SU-DHL-6 (cell line): Measurements from ENCODE around the gene MARK3.

Source experiments
- H2AFZ ChIP-seq: fragments of 200-600 bp; sonication (generic); 2 replicates; pipeline ENCODE4 v1.6.1; 2014; ENCODE audit warnings: low read depth, mild to moderate bottlenecking, moderate library complexity, mixed read lengths, antibody characterized with exemption, low read length; ENCODE audit not compliant: severe bottlenecking
- H3F3A ChIP-seq: fragments of 200-600 bp; shearing (Covaris generic); 2 replicates; pipeline ENCODE4 v1.6.0; 2016; ENCODE audit warnings: antibody characterized with exemption, mild to moderate bottlenecking; ENCODE audit not compliant: insufficient read depth
- H3K27ac ChIP-seq: fragments of 200-600 bp; sonication (generic); 2 replicates; pipeline ENCODE4 v1.5.1; 2016; ENCODE audit warnings: low read depth, mild to moderate bottlenecking, low read length, moderate library complexity, mixed read lengths
- H3K27me3 ChIP-seq: fragments of 200-600 bp; sonication (generic), shearing (Covaris generic); 2 replicates; pipeline ENCODE4 v1.6.0; 2014; ENCODE audit warnings: mild to moderate bottlenecking, low read length
- H3K36me3 ChIP-seq: fragments of 200-600 bp; sonication (generic); 2 replicates; pipeline ENCODE4 v1.6.1; 2014; ENCODE audit warnings: mild to moderate bottlenecking, low read length, mixed read lengths
- H3K4me2 ChIP-seq: fragments of 300-600, 200-600 bp; shearing (Covaris generic), sonication (generic); 2 replicates; pipeline ENCODE4 v1.6.0; 2014; ENCODE audit warnings: low read length, low read depth, mild to moderate bottlenecking; ENCODE audit not compliant: poor library complexity, severe bottlenecking
- H3K4me3 ChIP-seq: fragments of 200-600 bp; sonication (generic); 2 replicates; pipeline ENCODE4 v1.5.1; 2014; ENCODE audit warnings: antibody characterized with exemption, low read length, mild to moderate bottlenecking, mixed read lengths; ENCODE audit not compliant: insufficient read depth, poor library complexity, severe bottlenecking
- H3K79me2 ChIP-seq: fragments of 200-600 bp; sonication (generic); 2 replicates; pipeline ENCODE4 v1.6.1; 2014; ENCODE audit warnings: mild to moderate bottlenecking, low read length, moderate library complexity; ENCODE audit not compliant: insufficient read depth
- H3K9ac ChIP-seq: fragments of 200-600 bp; sonication (generic); 2 replicates; pipeline ENCODE4 v1.7.0; 2014; ENCODE audit warnings: mild to moderate bottlenecking, low read length
- H3K9me2 ChIP-seq: fragments of 200-600 bp; sonication (generic); replicated peaks from 2 replicates; pipeline ENCODE4 v1.6.1; 2014; ENCODE audit warnings: low read length; ENCODE audit not compliant: insufficient read depth
- H3K9me3 ChIP-seq: fragments of 200-600 bp; sonication (generic); 2 replicates; pipeline ENCODE4 v1.6.1; 2014; ENCODE audit warnings: low read length, mixed read lengths; ENCODE audit not compliant: insufficient read depth
- H4K20me1 ChIP-seq: fragments of 200-600 bp; sonication (generic); 2 replicates; pipeline ENCODE4 v1.6.1; 2014; ENCODE audit warnings: low read depth, mild to moderate bottlenecking, antibody characterized with exemption, low read length, moderate library complexity, mixed read lengths
- EZH2phosphoT487 ChIP-seq: fragments of 200-600 bp; sonication (generic), shearing (Covaris generic); conservative IDR thresholded peaks from 2 replicates; pipeline ENCODE4 v1.6.1; 2018; ENCODE audit warnings: mild to moderate bottlenecking, antibody characterized with exemption, low read length, moderate library complexity, mixed read lengths
- TF ChIP-seq, protein P1 (sequence below): fragments of 200-600 bp; sonication (generic); IDR thresholded peaks from one replicate; pipeline ENCODE4 v1.5.1; 2017; ENCODE audit warnings: antibody characterized with exemption, mild to moderate bottlenecking, low read length, moderate library complexity; ENCODE audit not compliant: insufficient read depth, poor library complexity, severe bottlenecking

MARK3 gene

DNA sequence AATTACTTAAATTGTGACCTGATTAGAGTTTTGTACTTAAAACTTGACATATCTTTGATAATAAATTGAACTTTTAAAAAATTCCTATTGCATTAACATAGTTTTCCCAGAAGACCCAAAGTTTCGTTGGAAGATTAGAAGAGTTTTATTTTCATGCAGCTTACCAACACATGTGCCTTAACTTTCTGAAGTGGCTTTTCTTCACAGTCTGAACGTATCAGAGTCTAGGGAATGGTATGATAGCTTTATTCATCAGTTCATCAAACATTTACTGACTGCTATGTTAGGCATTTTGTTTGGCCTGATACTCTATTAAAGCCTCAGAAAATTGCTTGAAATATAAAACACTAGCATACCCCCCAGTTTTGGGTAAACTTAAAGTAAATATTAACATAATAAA is 65.2 kb downstream of the MARK3 start:
- no peak overlapping the region for H2AFZ ChIP-seq
- no peak overlapping the region for H3K27ac ChIP-seq
- H3K4me3 ChIP-seq: no peak overlapping the region
- TF ChIP-seq, protein P1, sequence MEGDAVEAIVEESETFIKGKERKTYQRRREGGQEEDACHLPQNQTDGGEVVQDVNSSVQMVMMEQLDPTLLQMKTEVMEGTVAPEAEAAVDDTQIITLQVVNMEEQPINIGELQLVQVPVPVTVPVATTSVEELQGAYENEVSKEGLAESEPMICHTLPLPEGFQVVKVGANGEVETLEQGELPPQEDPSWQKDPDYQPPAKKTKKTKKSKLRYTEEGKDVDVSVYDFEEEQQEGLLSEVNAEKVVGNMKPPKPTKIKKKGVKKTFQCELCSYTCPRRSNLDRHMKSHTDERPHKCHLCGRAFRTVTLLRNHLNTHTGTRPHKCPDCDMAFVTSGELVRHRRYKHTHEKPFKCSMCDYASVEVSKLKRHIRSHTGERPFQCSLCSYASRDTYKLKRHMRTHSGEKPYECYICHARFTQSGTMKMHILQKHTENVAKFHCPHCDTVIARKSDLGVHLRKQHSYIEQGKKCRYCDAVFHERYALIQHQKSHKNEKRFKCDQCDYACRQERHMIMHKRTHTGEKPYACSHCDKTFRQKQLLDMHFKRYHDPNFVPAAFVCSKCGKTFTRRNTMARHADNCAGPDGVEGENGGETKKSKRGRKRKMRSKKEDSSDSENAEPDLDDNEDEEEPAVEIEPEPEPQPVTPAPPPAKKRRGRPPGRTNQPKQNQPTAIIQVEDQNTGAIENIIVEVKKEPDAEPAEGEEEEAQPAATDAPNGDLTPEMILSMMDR: no peak
- TF ChIP-seq EZH2phosphoT487: no peak
- H3K9me2 ChIP-seq: no peaks in the 10 kb centered on the region
- H3K9ac ChIP-seq: no peak overlapping the region
- no peaks in the 10 kb centered on the region for H3K27me3 ChIP-seq
- peaks cover 5% of the 10 kb centered on the region; the same call in 1 of the 2 replicates for H4K20me1 ChIP-seq
- H3K9me3 ChIP-seq: no peaks in the 10 kb centered on the region
- 0 out of 2 replicates have a peak, but pooled peaks cover 2% of the 10 kb centered on the region for H3K36me3 ChIP-seq
- peaks cover 19% of the 10 kb centered on the region for H3K79me2 ChIP-seq
- H3F3A ChIP-seq: no peaks in the 10 kb centered on the region; the same call in 1 of the 2 replicates
- no peak overlapping the region for H3K4me2 ChIP-seq

- Histone ChIP-seq H3K27ac (no peak overlapping the region), H3K9me3 (no peaks in the 10 kb centered on the region), H3K9ac (no peak overlapping the region), H3F3A (no peaks in the 10 kb centered on the region), H3K79me2 (peaks cover 15% of the 10 kb centered on the region; the same call in 1 of the 2 replicates), H4K20me1 (peaks cover 5% of the 10 kb centered on the region; the same call in 1 of the 2 replicates), H3K4me2 (no peak overlapping the region), H3K9me2 (no peaks in the 10 kb centered on the region), H3K27me3 (no peaks in the 10 kb centered on the region), H3K4me3 (no peak overlapping the region), H3K36me3 (0 out of 2 replicates have a peak, but pooled peaks cover 2% of the 10 kb centered on the region), H2AFZ (no peak overlapping the region)
- TF ChIP-seq, protein P1: no peak
- TF ChIP-seq EZH2phosphoT487: no peak
Observed at GRCh38 chr14:103451401-103451800, 66.2 kb downstream of the MARK3 start.

GRCh38 chr14:103453791-103454190 is 68.6 kb downstream of the MARK3 start:
- Histone ChIP-seq H4K20me1 (peaks cover under 1% of the 10 kb centered on the region; the same call in 1 of the 2 replicates), H3K9me3 (no peaks in the 10 kb centered on the region), H3K9ac (no peak overlapping the region), H3K4me2 (no peak overlapping the region), H3K79me2 (no peaks in the 10 kb centered on the region), H3F3A (no peaks in the 10 kb centered on the region), H3K27ac (no peak overlapping the region), H2AFZ (no peak overlapping the region), H3K9me2 (no peaks in the 10 kb centered on the region), H3K4me3 (no peak overlapping the region), H3K36me3 (0 out of 2 replicates have a peak, but pooled peaks cover 2% of the 10 kb centered on the region), H3K27me3 (no peaks in the 10 kb centered on the region)
- TF ChIP-seq, protein P1: no peak
- no peak for TF ChIP-seq EZH2phosphoT487
